HTERT RPE-1 (cell line): ENCODE measurements around the gene BCL7B.
"Not testable (repeated sequence)": the region's sequence is repeated elsewhere in the genome, so short reads cannot be mapped to it uniquely, and the experiment has no call there.

Experiments
- in situ Hi-C: fragments of 300-500 bp; cut with MboI; formaldehyde crosslinking; loops from 4 replicates; pipeline ENCODE4 v1.14.3; 2020; ENCODE audit warnings: low sequenced_read_pairs

BCL7B gene

DNA sequence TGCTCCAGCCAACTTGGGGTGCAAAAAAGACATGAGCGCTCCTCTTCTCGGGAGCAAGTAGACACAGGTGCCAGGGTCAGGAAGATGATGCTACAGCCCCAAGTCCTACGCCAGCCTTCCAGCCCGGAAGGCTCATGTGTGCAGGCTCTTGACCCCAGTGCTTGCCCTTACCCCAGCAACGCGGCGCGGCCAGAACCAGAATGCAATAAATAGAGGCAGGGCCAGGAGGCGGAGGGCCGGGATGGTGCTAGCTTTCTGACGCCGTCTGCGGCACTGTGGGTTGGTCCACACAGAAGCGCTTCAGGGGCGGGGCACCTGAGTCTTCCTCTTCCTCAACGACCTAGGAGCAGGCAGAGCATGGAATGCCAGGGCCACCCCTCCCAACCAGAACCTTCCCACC, 20.4 kb downstream of the BCL7B start:
- in situ Hi-C loops: no loop called here

DNA sequence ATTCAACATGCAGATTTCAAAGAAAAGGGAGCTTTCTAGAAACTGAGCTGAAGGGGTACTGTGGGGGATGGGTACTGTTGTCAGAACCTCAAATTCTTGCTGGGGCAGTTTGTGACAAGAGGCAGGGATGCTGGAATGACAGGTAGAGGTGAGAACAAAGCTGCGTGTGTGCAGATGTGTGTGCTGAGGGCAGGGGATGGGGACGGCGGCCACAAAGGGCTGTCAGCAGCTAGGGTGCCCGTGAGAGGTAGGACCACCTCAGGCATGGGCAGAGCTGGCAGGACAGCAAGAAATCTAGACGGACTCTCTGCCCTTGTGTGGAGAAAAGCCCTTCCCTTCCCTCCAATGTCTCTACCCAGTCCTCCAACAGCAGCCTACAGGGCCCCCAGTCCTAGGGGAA, 21.0 kb downstream of the BCL7B start:
- in situ Hi-C loops: no loop called here

DNA sequence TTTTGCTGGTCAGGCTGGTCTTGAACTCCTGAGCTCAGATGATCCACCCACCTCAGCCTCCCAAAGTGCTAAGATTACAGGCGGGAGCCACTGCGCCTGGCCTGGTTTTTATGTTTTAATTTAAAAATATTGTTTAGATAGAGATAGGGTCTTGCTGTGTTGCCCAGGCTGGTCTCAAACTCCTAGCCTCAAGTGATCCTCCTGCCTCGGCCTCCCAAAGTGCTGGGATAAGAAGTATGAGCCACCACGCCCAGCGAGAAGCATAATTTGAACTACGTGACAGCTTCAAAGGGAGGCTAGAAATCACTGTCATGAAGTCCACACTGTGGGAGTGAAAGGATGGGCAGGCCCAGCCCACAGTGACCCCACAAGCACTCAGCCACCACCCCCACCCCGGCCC, 21.6 kb downstream of the BCL7B start:
- in situ Hi-C loops: not testable (repeated sequence)

DNA sequence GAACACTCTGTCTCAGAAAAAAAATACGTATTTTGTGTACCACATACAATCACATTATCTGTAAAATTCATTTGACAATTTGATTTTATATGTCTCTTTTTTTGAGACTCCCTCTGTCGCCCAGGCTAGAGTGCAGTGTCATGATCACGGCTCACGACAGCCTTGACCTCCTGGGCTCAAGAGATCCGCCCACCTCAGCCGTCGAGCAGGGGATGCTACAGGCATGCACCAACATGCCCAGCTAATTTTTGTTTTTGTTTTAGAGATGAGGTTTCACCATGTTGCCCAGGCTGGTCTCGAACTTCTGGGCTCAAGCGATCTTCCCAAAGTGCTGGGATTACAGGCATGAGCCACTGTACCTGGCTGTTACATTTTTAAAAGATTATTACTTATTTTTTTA, 23.7 kb downstream of the BCL7B start:
- in situ Hi-C loops: no loop called here

DNA sequence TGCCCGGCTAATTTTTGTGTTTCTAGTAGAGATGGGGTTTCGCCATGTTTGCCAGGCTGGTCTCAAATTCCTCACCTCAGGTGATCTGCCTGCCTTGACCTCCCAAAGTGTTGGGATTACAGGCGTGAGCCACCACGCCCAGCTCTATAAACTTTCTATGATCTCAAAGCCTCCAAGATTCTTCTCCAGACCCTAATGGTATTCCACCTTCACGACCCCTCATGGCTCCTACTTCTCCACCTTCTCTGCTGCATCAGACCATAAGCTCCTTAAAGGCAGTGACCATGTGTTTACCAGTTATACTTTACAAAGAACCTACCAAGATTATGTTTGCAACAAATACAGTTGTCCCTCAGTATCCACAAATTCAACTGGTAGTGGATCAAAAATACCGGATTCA, 25.3 kb downstream of the BCL7B start:
- in situ Hi-C loops: no loop called here

DNA sequence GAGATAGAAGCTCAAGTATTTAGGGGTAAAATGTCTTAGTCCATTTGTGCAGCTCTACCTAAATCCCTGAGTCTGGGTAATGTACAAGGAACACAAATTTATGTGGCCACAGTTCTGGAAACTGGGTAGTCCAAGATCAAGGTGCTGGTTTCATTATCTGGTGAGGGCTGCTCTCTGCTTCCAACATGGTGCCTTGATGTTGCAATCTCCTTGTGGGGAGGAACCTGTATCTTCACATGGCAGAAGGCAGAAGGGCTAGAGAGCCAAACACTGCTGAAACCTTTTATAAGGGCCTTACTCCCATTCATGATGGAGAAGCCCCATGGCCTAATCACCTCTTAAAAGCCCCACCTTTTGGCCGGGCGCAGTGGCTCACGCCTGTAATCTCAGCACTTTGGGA, 26.7 kb downstream of the BCL7B start:
- in situ Hi-C loops: no loop called here

DNA sequence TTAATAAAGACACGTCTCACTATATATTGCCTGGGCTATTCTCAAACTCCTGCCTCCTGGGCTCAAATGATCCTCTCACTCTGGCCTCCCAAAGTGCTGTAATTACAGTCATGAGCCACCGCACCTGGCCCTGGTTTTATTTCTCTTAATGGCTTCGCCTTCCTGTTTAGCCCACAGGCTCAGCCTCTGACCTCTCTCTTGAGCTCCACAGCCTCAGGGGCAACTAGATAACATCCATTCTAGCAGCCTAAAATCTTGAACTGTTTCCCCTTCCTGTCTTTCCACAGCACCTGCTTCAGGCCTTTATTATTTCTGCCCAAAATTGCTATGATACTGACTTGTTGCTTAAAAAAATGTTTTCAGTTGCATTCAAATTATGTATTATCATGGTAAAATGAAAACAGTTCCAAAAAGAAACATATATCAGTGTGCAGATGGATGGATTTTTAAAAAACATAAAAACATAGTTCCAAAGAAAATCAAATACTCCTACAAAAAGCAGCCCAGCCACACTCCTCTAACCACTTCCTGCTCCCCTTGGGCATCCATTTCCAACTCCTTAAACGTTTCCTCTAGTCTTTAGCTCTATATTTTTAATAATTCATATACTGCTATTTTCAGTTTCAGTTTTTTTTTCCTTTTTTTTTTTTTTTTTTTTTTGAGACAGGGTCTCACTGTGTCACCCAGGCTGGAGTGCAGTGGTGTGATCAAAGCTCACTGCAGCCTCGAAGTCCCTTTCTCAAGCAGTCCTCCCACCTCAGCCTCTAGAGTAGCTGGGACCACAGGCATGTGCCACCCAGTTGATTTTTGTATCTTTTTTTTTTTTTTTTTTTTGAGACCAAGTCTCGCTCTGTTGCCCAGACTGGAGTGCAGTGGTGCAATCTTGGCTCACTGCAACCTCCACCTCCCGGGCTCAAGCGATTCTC, 30.3 kb downstream of the BCL7B start:
- in situ Hi-C loops: no loop called here

DNA sequence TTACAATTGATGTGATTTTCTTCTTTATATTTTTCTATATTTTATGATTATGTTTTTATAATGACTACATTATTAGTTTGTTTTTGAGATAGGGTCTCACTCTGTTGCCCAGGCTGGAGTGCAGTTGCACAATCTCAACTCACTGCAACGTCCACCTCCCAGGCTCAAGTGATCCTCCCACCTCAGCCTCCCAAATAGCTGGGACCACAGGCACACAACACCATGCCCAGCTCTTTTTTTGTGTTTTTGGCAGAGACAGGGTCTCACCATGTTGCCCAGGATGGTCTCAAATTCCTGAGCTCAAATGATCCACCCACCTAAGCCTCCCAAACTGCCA, 31.4 kb downstream of the BCL7B start:
- in situ Hi-C loops: not testable (repeated sequence)

DNA sequence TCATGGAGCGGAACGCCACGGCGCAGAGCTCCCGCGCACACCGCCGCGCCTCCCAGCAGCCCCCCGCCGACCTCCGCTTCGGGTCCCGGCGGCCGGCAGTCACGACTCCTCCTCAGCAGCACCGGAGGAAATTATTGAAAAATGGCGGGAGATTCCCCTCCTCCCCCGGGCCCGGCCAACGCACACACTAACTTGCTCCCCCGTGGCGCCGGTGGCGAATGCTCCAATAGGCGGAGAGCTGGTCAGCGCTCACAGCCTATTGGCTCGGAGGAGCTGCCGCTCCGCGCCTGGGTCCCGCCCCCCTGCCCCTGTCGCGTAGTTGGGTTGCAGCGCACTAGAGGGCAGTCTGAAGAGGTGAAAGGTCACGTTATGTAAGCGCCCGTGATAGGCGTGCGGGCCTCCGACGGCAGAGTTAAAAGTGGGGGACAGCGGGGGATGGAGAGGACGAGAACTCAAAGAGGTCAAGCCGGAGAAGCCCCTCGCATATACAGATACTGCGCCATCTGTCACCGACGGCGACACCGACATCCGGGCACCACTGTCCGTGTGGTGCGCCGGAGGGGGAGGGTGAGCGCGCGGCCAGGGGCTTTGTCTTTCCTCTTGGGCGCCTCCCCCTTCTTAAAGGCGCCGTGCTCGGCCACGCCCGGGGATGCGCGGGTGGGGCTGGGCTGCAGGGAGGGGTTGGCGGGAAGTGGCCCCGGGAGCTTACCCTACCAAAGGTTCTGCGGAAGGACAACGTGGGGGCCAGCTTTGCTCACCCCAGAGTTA, 35.2 kb downstream of the BCL7B start, which contains the start of gene BAZ1B:
Gene BAZ1B (minus strand): TSS at position 189 of the 768 bp plus-strand sequence. CDS start 360 bp downstream, outside the sequence.
- in situ Hi-C loops: no loop called here

DNA sequence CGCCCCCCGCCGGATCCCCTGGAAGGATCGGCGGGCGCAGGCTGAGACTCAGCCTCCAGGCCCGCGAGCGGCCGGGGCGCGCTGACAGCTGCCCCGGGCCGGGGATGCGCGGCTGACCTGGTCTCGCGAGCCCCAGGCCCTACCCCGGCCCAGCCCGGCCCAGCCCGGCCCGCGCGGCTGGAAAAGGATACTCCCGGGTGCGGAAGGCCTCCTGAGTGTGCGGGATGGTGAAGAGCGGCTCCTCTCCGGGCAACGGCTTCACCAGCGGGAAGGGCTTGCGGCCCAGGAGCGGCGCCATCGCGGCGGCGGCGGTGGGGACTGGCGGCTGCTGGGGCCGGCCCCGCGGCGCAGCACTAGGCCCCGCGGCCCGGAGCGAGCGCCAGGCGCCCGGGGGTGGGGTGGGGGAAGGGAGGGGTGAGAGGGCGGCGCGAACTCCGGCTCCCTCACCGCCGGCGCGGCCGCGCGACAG, 35.8 kb downstream of the BCL7B start:
- in situ Hi-C loops: no loop called here

DNA sequence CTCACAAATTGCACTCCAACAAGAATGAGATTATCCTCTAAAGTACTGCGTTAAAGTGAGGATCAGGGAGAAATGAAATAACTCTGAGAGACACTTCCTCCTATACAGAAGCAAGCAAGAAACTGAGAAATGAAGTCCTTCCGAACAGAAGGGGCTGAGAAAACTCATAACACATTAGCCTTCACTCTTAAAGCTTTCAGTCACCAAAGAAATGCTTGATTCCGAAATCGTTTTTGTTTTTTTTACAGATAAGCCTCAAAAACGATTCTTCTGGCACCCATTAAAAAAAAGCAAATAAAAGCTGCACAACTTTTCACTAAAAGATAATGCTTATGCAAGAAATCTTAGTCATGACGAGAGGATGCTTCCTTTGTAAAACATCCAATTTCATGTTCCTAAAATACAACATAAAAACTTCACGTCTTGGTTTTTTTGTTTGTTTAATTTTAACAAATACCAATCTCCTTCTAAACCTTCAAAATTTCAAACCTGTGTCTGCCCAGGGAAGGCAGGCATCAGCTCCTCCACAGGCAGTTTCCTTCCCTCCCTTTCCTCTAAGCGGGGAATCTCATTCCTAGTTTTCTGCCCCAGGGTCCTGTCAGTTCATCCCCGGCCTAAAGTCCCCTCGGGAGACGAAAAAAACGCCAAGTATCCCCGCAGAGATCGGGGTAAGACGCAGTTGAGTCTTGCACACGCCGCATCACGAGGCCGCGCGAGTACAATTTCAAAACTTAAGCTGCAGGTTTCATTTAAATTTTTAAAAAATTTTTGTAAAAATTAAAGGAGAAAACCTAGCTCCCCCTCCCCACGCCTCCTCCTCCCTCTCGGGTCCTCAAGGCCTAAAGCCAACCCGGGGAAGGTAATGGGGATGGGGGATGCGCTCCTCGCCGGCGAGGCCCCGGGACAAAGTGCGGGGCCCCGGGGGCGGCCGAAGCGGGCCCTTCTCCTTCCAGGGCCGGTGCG, 36.5 kb downstream of the BCL7B start:
- in situ Hi-C loops: no loop called here

DNA sequence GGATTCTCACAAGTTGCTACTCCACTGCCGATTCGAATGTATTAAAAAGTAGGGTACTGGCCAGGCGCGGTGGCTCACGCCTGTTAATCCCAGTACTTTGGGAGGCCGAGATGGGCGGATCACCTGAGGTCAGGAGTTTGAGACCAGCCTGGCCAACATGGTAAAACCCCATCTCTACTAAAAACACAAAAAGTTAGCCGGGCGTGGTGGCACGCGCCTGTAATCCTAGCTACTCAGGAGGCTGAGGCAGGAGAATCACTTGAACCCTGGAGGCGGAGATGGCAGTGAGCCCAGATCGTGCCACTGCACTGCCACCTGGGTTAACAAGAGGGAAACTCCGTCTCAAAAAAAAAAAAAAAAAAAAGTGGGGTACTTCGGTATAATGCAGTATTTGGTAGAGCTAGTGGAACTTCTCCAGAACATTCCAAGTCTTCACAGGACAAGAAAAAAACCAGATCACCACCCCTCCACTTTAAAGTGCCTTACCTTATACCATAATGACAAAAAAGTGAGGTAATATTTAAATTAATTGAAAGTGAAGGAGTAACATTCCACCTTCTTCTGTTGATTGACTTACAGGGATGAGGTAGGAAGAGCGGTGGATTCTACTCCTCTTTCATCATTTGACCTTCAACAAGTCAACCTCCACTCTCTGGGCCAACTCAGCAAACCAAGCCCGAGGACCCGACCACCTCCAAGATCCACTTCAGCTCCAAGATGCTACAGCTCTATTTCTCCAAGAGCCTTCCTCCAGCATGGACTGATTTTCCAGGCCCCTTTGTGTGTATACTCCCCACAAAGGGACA, 37.4 kb downstream of the BCL7B start:
- in situ Hi-C loops: no loop called here

DNA sequence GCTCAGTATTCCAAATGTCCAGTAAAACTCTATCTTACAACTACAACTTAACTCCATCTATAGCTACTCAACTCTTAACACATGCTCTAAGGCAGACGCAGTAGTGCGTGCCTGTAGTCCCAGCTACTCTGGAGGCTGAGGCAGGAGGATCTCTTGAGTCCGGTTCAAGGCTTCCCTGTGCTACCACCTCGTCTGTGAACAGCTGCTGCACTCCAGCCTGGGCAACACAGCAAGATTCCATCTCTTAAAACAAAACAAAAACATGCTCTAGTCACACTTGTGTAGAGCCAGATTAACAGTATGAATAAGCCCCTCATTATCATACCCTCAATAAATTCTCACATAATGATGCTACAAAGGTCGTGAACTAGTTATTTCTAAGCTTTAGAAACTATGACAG, 39.0 kb downstream of the BCL7B start:
- in situ Hi-C loops: no loop called here

DNA sequence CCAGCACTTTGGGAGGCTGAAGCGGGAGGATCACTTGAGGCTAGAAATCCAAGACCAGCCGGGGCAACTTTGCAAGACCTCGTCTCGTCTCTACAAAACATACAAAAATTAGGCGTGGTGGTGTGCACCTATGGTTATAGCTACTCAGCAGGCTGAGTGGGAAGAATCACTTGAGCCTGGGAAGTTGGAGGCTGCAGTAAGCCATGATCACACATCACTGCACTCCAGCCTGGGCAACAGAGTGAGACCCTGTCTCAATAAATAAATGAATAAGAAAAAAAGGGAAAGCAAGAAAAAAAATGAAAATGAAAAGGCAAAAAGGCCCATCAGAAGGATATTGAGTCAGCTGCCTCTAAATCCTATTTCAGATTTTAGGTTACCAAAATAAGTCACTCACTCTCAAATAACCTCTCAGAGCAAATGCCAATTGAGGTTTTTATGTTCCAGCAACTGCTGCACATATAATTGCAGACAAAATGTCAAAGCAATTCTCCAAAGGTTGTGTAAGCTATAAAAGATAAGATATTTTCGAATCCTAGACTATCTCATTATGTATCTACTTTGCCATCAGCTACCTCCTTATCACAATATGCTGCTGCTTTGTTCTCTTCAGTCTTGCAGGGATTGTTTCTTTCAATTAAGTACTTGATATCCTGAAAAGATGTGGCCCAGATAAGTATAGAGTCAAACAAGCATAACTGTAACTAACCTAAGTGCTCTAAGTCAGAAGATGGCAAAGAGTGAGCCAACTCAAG, 40.1 kb downstream of the BCL7B start:
- in situ Hi-C loops: no loop called here

DNA sequence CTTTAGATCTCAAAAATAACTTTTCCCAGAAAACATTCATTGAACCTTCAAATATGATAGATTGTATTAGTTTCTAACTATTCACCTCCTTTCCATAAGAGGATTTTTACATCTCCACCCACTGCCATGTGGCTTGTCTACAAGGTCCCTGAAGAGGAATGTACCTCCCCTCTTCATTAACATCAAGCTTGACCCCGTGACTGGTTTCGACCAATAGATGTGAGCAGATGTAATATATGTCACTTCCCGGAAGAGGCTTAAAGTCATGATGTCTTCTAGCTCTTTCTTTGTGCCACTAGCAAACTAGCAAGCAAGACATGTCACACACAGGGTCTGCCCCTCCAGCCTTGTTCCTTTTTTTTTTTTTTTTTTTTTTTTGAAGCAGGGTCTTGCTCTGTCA, 42.3 kb downstream of the BCL7B start:
- in situ Hi-C loops: no loop called here

DNA sequence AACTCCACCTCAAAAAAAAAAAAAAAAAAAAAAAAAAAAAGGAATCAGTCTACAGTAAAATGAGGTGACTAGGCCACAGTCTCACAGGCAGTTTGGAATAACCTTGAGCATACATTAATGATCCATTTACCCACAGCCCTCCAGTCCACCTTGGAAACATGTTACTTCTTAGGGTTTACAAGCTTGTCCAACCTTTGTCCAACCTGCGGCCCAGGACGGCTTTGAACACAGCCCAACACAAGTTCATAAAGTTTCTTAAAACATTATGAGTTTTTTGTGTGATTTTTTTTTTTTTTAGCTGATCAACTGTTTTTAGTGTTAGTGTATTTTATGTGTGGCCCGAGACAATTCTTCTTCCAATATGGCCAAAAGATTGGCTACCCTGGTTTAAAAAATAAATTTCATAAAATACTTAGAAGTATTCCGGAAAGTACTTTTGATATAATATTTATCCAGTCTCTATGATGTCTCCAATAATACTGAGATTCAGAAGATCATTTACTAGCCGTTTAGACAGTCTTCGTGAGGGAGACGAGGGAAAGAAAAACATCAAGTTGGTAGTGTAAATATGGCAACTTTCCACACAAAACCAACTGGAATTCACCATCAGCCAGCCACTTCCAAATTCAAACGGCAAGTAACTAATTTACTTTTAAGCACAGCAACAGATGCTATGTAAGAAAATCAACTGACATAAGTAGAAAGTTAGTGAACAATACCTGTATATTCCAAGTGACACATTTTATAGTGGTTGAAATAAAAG, 45.3 kb downstream of the BCL7B start:
- in situ Hi-C loops: no loop called here

DNA sequence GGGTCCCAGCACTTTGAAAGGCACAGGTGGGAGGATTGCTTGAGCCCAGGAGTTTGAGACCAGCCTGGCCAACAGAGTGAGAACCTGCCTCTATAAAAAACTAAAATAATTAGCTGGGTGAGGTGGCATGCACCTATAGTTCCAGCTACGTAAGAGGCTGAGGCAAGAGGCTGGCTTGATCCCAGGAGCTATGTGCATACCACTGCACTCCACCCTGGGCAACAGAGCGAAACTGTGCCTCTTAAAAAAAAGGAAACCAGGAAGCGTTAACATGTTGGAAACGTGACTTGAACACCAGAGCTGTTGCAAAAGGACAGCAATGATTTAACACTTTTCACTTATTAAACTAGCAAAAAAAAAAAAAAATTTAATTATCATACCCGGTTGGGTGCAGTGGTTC, 48.0 kb downstream of the BCL7B start:
- in situ Hi-C loops: no loop called here

DNA sequence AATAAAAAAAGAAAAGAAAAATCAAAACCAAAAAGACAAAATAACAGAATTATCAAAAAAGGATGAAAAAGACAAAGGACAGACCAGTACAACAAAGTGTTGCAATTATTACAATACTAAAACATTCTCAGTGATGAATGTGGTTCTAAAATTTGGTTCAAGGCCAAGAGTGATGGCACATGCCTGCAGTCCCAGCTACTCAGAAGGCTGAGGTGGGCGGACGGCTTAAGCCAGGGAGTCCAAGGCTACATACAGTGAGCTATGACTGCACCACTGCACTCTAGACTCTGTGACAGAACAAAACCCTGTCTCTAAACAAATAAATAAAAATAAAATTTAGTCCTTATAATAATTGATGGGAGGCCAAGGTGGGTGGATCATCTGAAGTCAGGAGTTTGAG, 49.9 kb downstream of the BCL7B start:
- in situ Hi-C loops: no loop called here

DNA sequence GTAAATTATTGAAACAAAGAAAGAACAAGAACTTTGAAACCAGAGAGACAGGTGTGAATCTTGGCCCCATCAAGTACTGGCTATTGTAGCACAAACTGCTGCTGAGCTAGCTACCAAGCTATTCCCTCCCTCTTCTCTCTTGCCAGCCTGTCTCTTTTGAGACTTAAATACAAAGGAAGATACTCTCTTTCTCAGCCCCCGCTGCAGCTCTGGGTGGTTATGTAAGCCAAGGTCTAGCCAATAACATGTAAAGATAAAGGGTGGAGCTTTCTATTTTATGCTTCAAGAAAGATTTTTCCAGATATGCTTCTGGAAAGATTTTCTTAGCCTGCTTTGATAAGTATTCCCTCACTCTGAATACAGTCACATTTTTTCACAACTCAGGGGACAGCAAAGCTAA, 52.6 kb downstream of the BCL7B start:
- in situ Hi-C loops: no loop called here
